Upper lobe of right lung (tissue), 1 donor: ENCODE results near the gene SASH3. TPM values are rescaled to one million over a fixed set of nuclear protein-coding genes. Genes with fewer than 3 reads are reported as not detected.

Source experiments
- ATAC-seq: fragments of 200-7000 bp; cut with Tn5 transposase; one replicate; pipeline ENCODE4 v1.9.1; 2020; ENCODE audit warnings: mild to moderate bottlenecking, moderate library complexity
- DNase-seq: peaks from one replicate; pipeline ENCODE4 v3.0.0-alpha.2; 2020
- H3K27ac ChIP-seq: fragments of 200-600 bp; one replicate; pipeline ENCODE4 v1.8.0; 2022
- H3K27me3 ChIP-seq: fragments of 200-600 bp; one replicate; pipeline ENCODE4 v1.8.0; 2022; ENCODE audit warnings: mild to moderate bottlenecking
- H3K36me3 ChIP-seq: fragments of 200-600 bp; one replicate; pipeline ENCODE4 v1.8.0; 2022
- H3K4me1 ChIP-seq: fragments of 200-600 bp; one replicate; pipeline ENCODE4 v1.8.0; 2022
- H3K4me3 ChIP-seq: fragments of 200-600 bp; one replicate; pipeline ENCODE4 v1.8.0; 2022; ENCODE audit warnings: mild to moderate bottlenecking
- H3K9me3 ChIP-seq: fragments of 200-600 bp; one replicate; pipeline ENCODE4 v1.8.0; 2022
- CTCF ChIP-seq: fragments of 200-600 bp; IDR thresholded peaks from one replicate; pipeline ENCODE4 v1.8.0; 2022; ENCODE audit warnings: antibody characterized with exemption
- intact Hi-C: fragments of 100-400 bp; cut with DNase I; formaldehyde crosslinking; loops from one replicate; pipeline ENCODE4 v1.11.0; 2022
- total RNA-seq: library from RNA; stranded (reverse); fragmentation: NEBNext Ultra II Directional; extraction: Animal tissue kit (Norgen Biotek cat#: 25700); gene quantifications from one replicate; pipeline ENCODE4 v1.2.1, GENCODE V29; 2021
- donor health status: DM: no; HTN: yes; CAD: no; lungs with severe emphysema.

SASH3 gene
- total RNA-seq, 1 donor from 2014 or later, result 41.2 TPM

- H3K36me3 ChIP-seq, result no peaks in the 10 kb centered on the region
- H3K27ac ChIP-seq, result no peak overlapping the region
- H3K4me1 ChIP-seq, result no peaks in the 10 kb centered on the region
- H3K27me3 ChIP-seq, result no peaks in the 10 kb centered on the region
- no peak overlapping the region for H3K4me3 ChIP-seq
- no peak for DNase-seq
- intact Hi-C loops, result no loop called here
- ATAC-seq, result peak; percentile 36
- H3K9me3 ChIP-seq, result no peaks in the 10 kb centered on the region
- TF ChIP-seq CTCF, result no peak
These were observed 10.1 kb upstream of the SASH3 start for GRCh38 chrX:129769467-129770154.

- Histone ChIP-seq H3K36me3 (no peaks in the 10 kb centered on the region), H3K9me3 (no peaks in the 10 kb centered on the region), H3K4me1 (no peaks in the 10 kb centered on the region), H3K27me3 (no peaks in the 10 kb centered on the region), H3K27ac (no peak overlapping the region), H3K4me3 (no peak overlapping the region)
- TF ChIP-seq CTCF, result no peak
- no peak for ATAC-seq
- DNase-seq, result no peak
- intact Hi-C loops, result no loop called here
These were observed 8.3 kb upstream of the SASH3 start for GRCh38 chrX:129771266-129771995.

GRCh38 chrX:129772796-129773431 is 6.8 kb upstream of the SASH3 start:
- H3K36me3 ChIP-seq, result no peaks in the 10 kb centered on the region
- no peak overlapping the region for H3K4me3 ChIP-seq
- intact Hi-C loops, result no loop called here
- peak overlapping the region; percentile 60 for H3K27ac ChIP-seq
- DNase-seq, result peak; percentile 88
- no peaks in the 10 kb centered on the region for H3K9me3 ChIP-seq
- peak; percentile 89 for ATAC-seq
- no peaks in the 10 kb centered on the region for H3K27me3 ChIP-seq
- TF ChIP-seq CTCF, result no peak
- no peaks in the 10 kb centered on the region for H3K4me1 ChIP-seq

- no peaks in the 10 kb centered on the region for H3K36me3 ChIP-seq
- peak overlapping the region; percentile 60 for H3K27ac ChIP-seq
- H3K4me1 ChIP-seq, result no peaks in the 10 kb centered on the region
- intact Hi-C loops, result no loop called here
- ATAC-seq (no peak), DNase-seq (no peak)
- H3K9me3 ChIP-seq, result no peaks in the 10 kb centered on the region
- H3K27me3 ChIP-seq, result no peaks in the 10 kb centered on the region
- H3K4me3 ChIP-seq, result no peak overlapping the region
- no peak for TF ChIP-seq CTCF
These were observed 5.9 kb upstream of the SASH3 start for GRCh38 chrX:129773649-129774458.

- peak; percentile 67 for ATAC-seq
- H3K4me3 ChIP-seq, result peak overlapping the region; percentile 25
- peak overlapping the region; percentile 81 for H3K27ac ChIP-seq
- H3K27me3 ChIP-seq, result no peaks in the 10 kb centered on the region
- peak; percentile 79 for DNase-seq
- no peaks in the 10 kb centered on the region for H3K36me3 ChIP-seq
- intact Hi-C loops, result no loop called here
- no peaks in the 10 kb centered on the region for H3K9me3 ChIP-seq
- TF ChIP-seq CTCF, result no peak
- no peaks in the 10 kb centered on the region for H3K4me1 ChIP-seq
These were observed 2.3 kb upstream of the SASH3 start for GRCh38 chrX:129777218-129778030.
